Suprapubic skin (tissue), 4 donors: Measurements from ENCODE around the gene PACRG. TPM values are rescaled to one million over a fixed set of nuclear protein-coding genes. Genes with fewer than 3 reads are reported as not detected.

Source experiments
- DNase-seq, 2 donors: peaks; one replicate each; pipeline ENCODE4 v3.0.0-alpha.2; 2019; ENCODE audit warnings: low spot score in 2 of 2
- H3K27ac ChIP-seq: fragments of 200-600 bp; sonication (generic); one replicate; pipeline ENCODE4 v1.5.1; 2019
- H3K27me3 ChIP-seq: fragments of 200-600 bp; sonication (generic); one replicate; pipeline ENCODE4 v1.5.1; 2019
- H3K36me3 ChIP-seq: fragments of 200-600 bp; sonication (generic); one replicate; pipeline ENCODE4 v1.5.1; 2019
- H3K4me1 ChIP-seq: fragments of 200-600 bp; sonication (generic); one replicate; pipeline ENCODE4 v1.5.1; 2019
- H3K4me3 ChIP-seq: fragments of 200-600 bp; sonication (generic); one replicate; pipeline ENCODE4 v1.5.1; 2019; ENCODE audit warnings: mild to moderate bottlenecking
- H3K9me3 ChIP-seq: fragments of 200-600 bp; sonication (generic); one replicate; pipeline ENCODE4 v1.5.1; 2019
- EP300 ChIP-seq: sonication (generic); formaldehyde crosslinking; IDR thresholded peaks from one replicate; pipeline ENCODE4 v1.6.1; 2017; ENCODE audit warnings: antibody characterized with exemption
- POLR2A ChIP-seq, 2 donors: fragments of 450-650 bp; IDR thresholded peaks; one replicate each; pipeline ENCODE4 v1.6.1; 2017; ENCODE audit warnings: antibody characterized with exemption in 2 of 2, mild to moderate bottlenecking in 2 of 2, moderate library complexity in 2 of 2
- POLR2AphosphoS5 ChIP-seq, 3 donors: sonication (generic); formaldehyde crosslinking; IDR thresholded peaks; one replicate each; pipeline ENCODE4 v1.6.1; 2017; ENCODE audit warnings: antibody characterized with exemption in 3 of 3
- WGBS: methylation state at CpG from one replicate; pipeline ENCODE4 v1.1.5; 2018; 5-methylcytosine and 5-hydroxymethylcytosine counted together
- total RNA-seq, 4 donors: library from RNA; depleted of rRNA; stranded (reverse); fragments of >200 nt; gene quantifications; one replicate each; pipeline ENCODE4 v1.1.0, GENCODE V29; 2016
- TF ChIP-seq, protein P1 (sequence below), 2 donors: fragments of 200-600 bp in 1 of 2; fragments of 450-650 bp in 1 of 2; sonication (generic) in 1 of 2; IDR thresholded peaks; one replicate each; pipeline ENCODE4 v1.5.1; 2016 to 2019; ENCODE audit warnings: antibody characterized with exemption in 2 of 2, mild to moderate bottlenecking in 1 of 2, moderate library complexity in 1 of 2

PACRG gene
- total RNA-seq, 4 donors from 2014 or later, result 1.1 to 2.3 (median 2.0) TPM

DNA sequence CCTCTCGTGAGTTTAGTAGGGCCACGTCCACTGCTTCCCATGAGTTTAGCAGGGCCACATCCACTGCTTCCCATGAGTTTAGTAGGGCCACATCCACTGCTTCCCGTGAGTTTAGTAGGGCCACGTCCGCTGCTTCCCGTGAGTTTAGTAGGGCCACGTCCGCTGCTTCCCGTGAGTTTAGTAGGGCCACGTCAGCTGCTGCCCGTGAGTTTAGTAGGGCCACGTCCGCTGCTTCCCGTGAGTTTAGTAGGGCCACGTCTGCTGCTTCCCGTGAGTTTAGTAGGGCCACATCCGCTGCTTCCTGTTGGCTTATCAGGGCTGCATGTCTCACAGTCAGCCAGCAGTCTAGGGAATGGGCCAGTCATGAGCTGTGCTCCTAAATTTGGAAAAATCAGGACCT is 573.1 kb downstream of the PACRG start:
- TF ChIP-seq POLR2A (IDR thresholded peaks at IDR 0.05), result no peak
- Histone ChIP-seq H3K9me3 (no peaks in the 10 kb centered on the region), H3K27ac (no peak overlapping the region), H3K4me1 (no peaks in the 10 kb centered on the region), H3K4me3 (no peak overlapping the region), H3K27me3 (no peaks in the 10 kb centered on the region), H3K36me3 (no peaks in the 10 kb centered on the region)
- WGBS, result 93% methylated on average over 9 of the region's 17 CpGs
- DNase-seq, result no peak

DNA sequence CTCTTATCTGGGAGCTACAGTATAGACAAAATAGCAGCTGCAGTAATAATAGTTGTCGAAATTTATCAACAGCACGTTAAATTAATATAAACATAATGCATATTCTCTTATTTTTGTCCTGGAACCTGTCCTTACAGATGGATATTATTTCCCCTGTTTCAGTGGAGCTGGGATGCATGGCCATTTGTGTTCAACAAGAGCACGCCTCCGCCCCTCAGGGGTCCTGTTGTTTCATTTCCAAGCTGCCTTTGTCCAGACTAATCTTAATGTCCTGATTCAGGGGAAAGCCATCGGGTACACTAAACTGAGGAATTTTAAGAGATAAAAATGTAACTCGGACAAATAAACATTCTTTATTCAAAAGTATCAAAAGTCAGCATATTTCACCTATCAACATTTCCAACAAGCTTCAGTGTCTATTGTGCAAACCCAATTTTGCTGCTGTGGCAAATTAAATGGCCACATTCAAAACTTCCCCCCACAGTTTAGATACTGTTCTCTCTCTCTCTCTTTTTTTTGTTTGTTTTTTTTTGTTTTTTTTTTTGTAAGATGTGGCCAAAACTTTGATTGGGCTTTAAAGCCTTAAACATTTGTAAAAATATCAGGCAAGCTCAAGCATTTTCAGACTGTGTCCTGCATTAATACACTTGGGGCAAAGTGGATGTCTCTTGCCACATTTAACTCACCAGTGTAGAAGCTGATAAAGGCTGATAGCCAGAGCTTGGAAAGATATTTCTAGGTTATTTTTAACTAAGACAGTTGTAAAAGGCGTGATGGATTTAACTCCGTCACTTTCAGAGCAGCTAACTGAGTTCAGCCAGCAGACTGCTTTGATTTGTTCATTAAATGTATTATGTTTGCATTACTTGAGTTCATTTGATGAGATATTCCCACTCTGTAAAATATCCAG is 574.2 kb downstream of the PACRG start:
- Histone ChIP-seq H3K4me3 (no peak overlapping the region), H3K27me3 (no peaks in the 10 kb centered on the region), H3K9me3 (no peaks in the 10 kb centered on the region), H3K4me1 (no peaks in the 10 kb centered on the region), H3K36me3 (no peaks in the 10 kb centered on the region), H3K27ac (no peak overlapping the region)
- DNase-seq, result no peak
- 83% methylated on average over 8 of the region's 8 CpGs for WGBS
- TF ChIP-seq EP300 (no peak), POLR2A (IDR thresholded peaks at IDR 0.05) (no peak), POLR2AphosphoS5 (IDR thresholded peaks at IDR 0.05) (no peak)
- TF ChIP-seq, protein P1, sequence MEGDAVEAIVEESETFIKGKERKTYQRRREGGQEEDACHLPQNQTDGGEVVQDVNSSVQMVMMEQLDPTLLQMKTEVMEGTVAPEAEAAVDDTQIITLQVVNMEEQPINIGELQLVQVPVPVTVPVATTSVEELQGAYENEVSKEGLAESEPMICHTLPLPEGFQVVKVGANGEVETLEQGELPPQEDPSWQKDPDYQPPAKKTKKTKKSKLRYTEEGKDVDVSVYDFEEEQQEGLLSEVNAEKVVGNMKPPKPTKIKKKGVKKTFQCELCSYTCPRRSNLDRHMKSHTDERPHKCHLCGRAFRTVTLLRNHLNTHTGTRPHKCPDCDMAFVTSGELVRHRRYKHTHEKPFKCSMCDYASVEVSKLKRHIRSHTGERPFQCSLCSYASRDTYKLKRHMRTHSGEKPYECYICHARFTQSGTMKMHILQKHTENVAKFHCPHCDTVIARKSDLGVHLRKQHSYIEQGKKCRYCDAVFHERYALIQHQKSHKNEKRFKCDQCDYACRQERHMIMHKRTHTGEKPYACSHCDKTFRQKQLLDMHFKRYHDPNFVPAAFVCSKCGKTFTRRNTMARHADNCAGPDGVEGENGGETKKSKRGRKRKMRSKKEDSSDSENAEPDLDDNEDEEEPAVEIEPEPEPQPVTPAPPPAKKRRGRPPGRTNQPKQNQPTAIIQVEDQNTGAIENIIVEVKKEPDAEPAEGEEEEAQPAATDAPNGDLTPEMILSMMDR (IDR thresholded peaks at IDR 0.05), result no peak

GRCh38 chr6:163302747-163303146 is 575.0 kb downstream of the PACRG start:
- no peaks in the 10 kb centered on the region for H3K9me3 ChIP-seq
- H3K36me3 ChIP-seq, result no peaks in the 10 kb centered on the region
- H3K27ac ChIP-seq, result no peak overlapping the region
- no peaks in the 10 kb centered on the region for H3K27me3 ChIP-seq
- no peak for DNase-seq
- no peak for TF ChIP-seq POLR2AphosphoS5 (IDR thresholded peaks at IDR 0.05)
- no peak for TF ChIP-seq POLR2A (IDR thresholded peaks at IDR 0.05)
- TF ChIP-seq, protein P1 (IDR thresholded peaks at IDR 0.05), result no peak
- TF ChIP-seq EP300, result no peak
- H3K4me1 ChIP-seq, result no peaks in the 10 kb centered on the region
- WGBS, result 90% methylated on average over 9 of the region's 9 CpGs
- no peak overlapping the region for H3K4me3 ChIP-seq

GRCh38 chr6:163306000-163306399 is 578.2 kb downstream of the PACRG start:
- H3K27ac ChIP-seq, result no peak overlapping the region
- no peak for DNase-seq
- no peak for TF ChIP-seq POLR2AphosphoS5 (IDR thresholded peaks at IDR 0.05)
- no peak for TF ChIP-seq EP300
- TF ChIP-seq POLR2A (IDR thresholded peaks at IDR 0.05), result no peak
- H3K4me1 ChIP-seq, result no peaks in the 10 kb centered on the region
- H3K4me3 ChIP-seq, result no peak overlapping the region
- no peaks in the 10 kb centered on the region for H3K27me3 ChIP-seq
- H3K9me3 ChIP-seq, result no peaks in the 10 kb centered on the region
- WGBS, result 91% methylated on average over 2 of the region's 2 CpGs
- H3K36me3 ChIP-seq, result no peaks in the 10 kb centered on the region

DNA sequence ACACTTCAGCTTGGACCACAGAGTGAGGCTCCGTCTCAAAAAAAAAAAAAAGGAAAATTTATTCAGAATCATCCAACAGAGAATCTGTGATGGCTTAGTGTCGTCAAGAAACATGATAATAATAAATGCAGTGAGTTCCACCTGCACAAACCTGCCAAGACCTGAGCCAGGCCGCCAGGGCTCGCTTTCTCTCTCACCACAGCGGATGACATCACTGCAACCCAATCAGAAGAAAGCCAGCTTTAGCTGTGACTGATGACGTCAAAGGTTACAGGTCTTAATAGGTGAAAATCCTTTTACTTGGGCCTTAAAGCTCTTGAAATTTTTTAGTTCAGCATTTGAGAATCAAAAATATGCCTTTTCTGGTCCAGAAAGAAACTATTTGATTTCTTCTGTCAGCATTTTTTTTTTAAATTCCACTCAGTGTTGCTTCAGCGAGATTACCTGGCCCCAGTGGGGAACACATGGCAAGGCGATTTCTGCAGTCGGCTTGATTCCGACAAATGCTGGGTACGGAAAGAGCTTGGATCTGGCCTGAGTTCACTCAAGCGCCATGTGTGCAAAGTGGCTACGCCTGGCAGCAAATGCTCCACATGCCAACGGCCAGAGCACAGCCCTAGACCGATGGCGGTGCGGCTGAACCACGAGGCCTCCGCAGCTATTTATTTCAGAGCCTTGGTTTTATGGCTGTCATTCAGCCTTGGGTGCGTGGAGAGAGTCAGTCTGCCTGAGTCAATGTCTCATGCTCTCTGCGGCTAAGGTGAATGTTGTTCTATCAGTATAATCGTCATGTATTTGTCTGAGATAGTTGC is 581.1 kb downstream of the PACRG start:
- Histone ChIP-seq H3K4me1 (no peaks in the 10 kb centered on the region), H3K27me3 (no peaks in the 10 kb centered on the region), H3K36me3 (no peaks in the 10 kb centered on the region), H3K4me3 (no peak overlapping the region), H3K9me3 (no peaks in the 10 kb centered on the region), H3K27ac (no peak overlapping the region)
- WGBS, result 88% methylated on average over 22 of the region's 22 CpGs
- no peak for DNase-seq
- TF ChIP-seq POLR2A (IDR thresholded peaks at IDR 0.05), result no peak
- TF ChIP-seq, protein P1 (IDR thresholded peaks at IDR 0.05), result no peak
- TF ChIP-seq POLR2AphosphoS5 (IDR thresholded peaks at IDR 0.05), result no peak

DNA sequence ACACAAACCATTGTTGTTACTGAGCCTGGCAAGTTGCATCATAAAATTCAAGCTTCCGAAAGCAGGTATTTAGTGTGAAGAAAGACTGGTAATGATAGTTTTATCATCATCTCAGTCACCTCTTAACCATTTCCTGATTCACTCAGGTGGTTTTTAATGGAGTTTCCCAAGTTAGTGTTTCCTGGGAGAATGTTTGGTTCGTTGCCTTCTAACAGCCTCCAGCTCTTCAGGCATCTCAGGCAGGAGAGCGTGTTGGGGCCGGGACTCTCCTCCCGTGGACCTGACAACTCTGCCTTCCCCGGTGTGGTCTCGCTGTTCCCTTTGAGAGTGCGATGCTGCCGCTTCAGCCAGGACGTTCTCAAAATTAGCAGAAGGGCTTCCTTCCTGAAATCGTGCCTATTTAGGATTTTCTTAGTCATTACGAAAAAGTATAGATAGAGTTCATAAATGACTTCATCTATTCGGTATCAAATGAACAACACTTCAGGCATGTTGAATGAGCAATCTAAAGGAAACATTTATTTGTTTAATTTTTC is 581.8 kb downstream of the PACRG start:
- Histone ChIP-seq H3K4me1 (no peaks in the 10 kb centered on the region), H3K9me3 (no peaks in the 10 kb centered on the region), H3K27ac (no peak overlapping the region), H3K27me3 (no peaks in the 10 kb centered on the region), H3K4me3 (no peak overlapping the region), H3K36me3 (no peaks in the 10 kb centered on the region)
- TF ChIP-seq POLR2A (IDR thresholded peaks at IDR 0.05) (no peak), EP300 (no peak), POLR2AphosphoS5 (IDR thresholded peaks at IDR 0.05) (no peak)
- TF ChIP-seq, protein P1 (IDR thresholded peaks at IDR 0.05), result no peak
- WGBS, result 34% methylated on average over 13 of the region's 13 CpGs
- DNase-seq, result no peak
